Stimulated activated CD4-positive, alpha-beta T cell treated with anti-CD3 and anti-CD28 coated beads, Interleukin-12 subunit alpha, Interleukin-12 subunit beta, amount 100 ng/mL, for 4 hours (primary cell): ENCODE data around the gene TMF1.

Experiments used
- DNase-seq: peaks from one replicate; pipeline ENCODE4 v3.0.0-alpha.2; 2020

TMF1 gene

DNA sequence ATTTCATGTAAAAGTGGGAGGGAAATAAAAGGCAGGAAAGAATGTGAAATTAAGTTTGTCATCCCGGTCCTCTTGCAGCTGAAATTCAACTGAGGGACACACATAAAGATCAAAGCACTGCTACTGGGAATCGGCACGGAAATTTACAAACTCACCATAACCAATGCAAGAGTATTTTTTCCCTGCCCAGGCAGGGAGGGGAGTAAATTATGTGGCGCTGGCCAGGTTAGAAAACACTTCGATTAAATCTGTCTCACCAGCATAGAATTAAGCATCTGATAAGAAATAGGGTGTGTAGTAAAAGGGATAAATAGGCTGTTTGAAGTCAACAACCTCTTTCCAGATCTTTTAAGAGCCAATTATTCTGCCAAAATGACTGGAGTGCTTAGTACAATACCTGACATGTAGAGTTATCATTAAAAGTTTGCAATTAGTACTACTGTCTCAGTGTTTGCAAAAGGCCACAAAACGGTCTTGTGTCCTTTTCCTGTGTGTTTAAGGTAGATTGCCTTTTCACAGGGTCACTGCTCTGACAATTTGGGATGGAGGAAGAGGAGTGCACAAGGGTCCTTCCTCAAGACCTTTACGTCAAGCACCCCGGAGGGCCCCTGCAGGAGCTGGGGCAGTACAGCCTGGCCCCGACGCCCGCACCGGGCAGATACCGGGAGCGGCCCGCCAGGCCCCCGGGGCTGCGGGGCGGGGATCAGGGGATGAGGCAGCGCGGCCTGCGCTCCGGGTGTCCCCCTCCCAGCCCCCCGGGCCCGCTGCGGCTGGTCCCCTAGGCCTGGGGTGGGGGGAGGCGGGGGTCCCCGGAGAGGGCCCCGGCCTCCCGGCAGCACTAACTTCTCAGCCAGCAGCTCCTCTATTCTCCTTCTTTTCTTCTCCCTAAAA, 27.4 kb upstream of the TMF1 start:
- DNase-seq = no peak

- DNase-seq = no peak
Measured at GRCh38 chr3:69072928-69073327, 20.8 kb upstream of the TMF1 start.

DNA sequence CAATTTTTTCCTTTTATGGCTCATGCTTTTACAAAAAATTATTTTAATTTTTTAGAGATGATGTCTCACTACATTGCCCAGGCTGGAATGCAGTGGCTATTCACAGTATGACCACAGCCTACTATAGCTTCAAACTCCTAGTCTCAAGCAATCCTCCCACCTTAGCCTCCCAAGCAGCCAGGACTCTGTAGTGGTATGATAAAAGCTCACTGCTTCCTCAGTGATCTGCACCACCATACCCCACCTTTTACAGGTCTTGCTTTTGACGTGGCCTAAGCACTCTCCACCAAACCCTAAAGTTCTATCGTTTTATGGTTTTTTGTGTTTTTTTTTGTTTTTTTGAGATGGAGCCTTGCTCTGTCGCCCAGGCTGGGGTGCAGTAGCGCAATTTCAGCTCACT, 14.0 kb upstream of the TMF1 start:
- no peak for DNase-seq

DNA sequence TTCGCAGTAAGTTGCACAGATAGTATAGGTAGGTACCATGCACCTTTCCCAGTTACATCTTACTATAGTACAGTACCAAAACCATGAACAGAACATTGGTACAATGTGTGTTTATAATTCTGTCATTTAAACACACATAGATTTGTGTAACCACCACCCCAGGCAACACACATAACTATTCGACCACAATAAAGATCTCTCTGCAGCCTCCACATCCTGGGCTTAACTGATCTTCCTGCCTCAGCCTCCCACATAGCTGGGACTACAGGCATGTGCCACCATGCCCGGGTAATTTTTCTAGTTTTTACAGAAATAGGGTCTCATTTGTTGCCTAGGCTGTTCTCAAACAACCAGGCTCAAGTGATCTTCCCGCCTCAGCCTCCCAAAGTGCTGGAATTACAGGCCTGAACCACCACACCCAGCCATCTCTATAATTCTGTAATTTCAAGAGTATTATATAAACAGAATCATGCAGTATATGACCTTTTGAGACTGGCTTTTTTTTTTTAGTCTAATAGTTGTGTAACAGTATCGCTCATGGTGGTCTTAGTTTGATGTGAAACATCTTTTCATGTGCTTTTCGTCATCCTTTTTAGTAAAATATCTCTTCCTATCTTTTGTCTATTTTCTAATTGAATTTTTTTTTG, 13.3 kb upstream of the TMF1 start:
- no peak for DNase-seq

DNA sequence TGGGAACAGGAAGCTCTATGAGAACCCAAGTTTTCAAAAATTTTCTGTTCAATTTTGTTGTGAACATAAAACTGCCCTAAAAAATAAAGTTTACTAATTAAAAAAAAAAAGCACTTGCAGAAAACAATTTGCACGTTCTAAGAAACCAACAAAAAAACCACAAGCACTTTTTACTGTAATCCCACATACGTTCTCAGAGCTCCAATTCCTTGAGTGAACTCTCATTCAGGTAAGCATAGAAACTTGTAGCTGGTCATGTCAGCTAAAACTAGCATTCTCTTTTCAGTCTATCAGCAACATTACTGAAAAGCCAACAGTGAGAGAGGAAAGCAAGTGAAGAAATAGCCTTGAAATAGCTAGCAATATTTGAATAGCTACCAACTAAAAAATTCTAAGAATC, 11.5 kb upstream of the TMF1 start:
- no peak for DNase-seq

- DNase-seq = no peak
Measured at GRCh38 chr3:69059688-69060087, 7.6 kb upstream of the TMF1 start.

DNA sequence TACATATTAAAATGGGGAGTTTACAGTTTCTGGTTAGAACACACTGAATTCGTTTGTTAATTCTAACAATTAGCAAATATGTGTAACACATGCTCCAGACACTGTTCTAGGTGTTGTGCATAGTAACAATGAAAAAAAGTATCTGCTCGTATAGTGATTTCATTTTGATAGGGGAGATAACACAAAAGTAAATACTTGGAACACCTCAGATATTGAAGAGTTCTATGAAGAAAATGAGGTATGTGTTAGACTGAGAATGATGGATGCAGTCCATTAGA, 6.8 kb upstream of the TMF1 start:
- no peak for DNase-seq

GRCh38 chr3:69058180-69058946, 6.2 kb upstream of the TMF1 start:
- DNase-seq = no peak

DNA sequence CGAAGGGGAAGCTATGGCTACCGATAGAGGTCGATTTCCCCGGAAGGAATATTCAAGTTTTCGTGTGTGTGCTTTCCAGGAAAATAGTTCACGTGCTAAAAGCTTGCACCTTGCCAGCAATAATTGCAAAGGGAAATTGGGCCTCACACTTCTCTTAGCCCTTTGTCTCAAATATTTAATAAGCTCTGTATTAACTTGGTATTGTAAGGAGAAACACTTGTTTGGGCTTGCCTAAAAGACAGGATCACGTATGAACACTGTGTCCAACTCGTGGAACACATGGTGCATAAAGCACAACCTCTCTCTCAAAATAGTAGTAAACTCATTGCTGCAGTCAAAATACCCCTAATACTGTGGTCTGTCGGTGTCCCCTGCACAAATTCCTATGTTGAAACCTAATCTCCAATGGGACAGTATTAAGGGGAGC, 352 bp upstream of the TMF1 start:
- no peak for DNase-seq

DNA sequence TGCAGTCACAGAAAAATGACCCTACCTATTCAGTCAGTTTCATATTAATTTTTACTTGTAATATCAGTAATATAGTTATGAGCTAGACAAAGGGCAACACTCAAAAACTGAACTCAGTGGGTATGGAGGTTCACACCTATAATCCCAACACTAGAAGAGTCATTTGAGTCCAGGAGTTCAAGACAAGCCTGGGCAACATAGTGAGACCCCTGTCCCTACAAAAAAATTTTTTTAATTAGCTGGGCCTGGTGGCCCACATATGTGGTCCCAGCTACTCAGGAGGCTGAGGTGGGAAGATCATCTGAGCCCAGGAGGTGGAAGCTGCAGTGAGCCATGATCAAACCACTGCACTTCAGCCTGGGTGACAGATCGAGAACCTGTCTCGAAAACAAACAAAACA, 3.1 kb downstream of the TMF1 start:
- DNase-seq = no peak

- no peak for DNase-seq
Measured at GRCh38 chr3:69044608-69045007, 7.5 kb downstream of the TMF1 start.

DNA sequence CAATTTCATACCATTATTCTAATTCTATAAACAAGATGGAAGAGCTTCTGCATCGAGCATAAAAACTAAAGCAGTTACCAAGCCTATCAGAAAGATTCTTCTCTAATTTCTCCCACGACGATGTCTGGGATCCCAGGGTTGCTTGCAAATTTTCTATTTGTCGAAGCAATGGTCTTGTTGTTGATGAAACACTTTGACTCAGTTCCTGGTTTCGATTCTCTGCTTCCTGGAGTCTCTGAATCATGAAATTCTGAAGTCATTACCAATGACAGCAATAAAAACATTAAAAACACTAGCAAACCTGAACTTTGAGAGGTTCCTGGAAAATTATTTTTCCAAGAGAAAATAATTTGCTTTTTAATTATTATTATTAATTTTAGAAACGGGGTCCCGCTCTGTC, 18.7 kb downstream of the TMF1 start:
- no peak for DNase-seq

DNA sequence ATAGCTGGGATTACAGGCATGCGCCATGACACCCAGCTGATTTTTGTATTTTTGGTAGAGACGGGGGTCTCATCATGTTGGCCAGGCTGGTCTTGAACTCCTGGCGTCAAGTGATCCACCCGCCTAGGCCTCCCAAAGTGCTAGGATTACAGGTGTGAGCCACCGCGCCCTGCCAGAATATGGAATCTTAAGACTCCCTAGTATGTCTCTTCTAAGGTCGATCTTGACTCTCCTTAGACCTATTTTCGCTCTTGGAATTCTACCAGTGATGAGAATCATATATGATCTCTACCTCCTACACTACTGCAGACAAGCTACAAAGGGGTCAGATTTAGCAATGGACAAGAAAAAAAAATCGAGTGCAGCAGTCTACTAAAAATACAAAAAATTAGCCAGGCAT, 19.4 kb downstream of the TMF1 start:
- DNase-seq = no peak

GRCh38 chr3:69032142-69032541, 20.0 kb downstream of the TMF1 start:
- DNase-seq = no peak

- DNase-seq = no peak
Measured at GRCh38 chr3:69031635-69032034, 20.5 kb downstream of the TMF1 start.

- no peak for DNase-seq
Measured at GRCh38 chr3:69020857-69021256, 31.3 kb downstream of the TMF1 start.

GRCh38 chr3:69020424-69020823, 31.7 kb downstream of the TMF1 start:
- DNase-seq = no peak

DNA sequence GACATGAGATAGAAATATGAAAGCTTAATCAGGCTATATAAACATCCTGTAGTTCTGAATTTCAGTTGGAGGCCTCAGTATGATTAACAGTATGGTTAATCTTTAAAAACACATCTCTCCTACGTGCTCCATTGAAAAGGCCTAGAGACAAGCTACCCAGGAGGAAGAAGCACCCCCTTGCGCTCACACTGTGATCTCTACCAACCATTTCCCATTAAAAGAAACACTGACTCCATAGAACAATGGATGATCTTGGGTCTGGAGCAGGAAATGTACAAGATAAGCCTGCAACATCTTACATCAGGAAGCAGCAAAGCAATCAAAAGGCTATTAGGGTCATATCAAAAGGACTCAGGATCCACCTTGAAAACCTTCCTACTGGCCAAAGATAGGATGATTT, 35.2 kb downstream of the TMF1 start:
- no peak for DNase-seq

DNA sequence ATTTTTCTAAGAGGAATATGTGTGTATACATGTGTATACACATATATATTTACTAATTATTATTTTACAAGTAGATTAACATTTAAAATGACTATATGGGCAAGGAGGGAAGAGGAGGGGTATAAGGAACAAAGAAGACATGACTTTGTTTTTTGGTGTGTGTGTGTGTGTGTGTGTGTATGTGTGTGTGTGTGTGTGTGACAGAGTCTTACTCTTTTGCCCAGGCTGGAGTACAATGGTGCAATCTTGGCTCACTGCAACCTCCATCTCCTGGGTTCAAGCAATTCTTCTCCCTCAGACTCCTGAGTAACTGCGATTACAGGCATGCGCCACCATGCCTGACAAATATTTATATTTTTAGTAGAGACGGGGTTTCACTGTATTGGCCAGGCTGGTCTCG, 36.0 kb downstream of the TMF1 start:
- no peak for DNase-seq

- DNase-seq = no peak
Measured at GRCh38 chr3:69014022-69014580, 38.0 kb downstream of the TMF1 start.

DNA sequence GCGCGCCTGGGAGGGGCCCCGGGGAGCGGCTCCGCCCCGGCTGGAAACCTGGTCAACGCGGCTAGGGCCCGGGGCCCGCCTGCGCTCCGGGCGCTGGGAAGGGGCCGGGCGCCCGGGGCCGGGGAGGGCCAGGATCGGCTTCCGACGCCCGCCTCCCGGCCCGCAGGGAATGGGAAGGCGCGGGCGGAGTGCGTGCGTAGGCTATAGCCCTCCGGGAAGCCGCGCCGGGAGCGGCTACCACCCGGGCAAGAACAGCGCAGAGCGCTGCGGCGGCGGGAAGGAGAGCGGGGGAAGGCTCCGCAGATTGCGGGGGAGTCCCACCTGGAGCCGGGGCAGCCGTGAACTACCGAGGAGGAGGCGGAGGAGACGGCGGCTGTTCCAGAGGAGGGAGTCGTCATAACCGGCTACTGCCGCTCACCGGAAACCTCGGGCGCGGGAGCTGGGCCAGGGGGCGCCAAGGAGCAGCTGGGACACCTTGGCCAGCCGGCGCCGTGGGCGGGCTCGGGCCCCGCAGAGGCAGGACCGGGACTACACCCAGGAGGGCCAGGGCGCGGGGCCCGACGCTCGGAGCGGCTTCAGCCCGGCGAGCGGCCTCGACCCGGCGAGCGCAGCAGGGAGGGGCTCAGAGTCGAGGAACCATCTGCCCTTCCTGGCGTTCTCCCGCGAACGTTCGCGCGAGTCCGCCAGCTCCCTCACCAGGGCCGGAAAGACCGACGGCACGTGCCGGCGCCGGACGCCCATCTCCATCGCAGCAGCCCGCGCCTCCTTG, 38.7 kb downstream of the TMF1 start, which contains the start of gene EOGT:
Gene EOGT, minus strand, starts transcription at position 432 of the 769 bp plus-strand sequence. CDS start 3,838 bp downstream, outside the sequence.
- peak; percentile 82 for DNase-seq

DNA sequence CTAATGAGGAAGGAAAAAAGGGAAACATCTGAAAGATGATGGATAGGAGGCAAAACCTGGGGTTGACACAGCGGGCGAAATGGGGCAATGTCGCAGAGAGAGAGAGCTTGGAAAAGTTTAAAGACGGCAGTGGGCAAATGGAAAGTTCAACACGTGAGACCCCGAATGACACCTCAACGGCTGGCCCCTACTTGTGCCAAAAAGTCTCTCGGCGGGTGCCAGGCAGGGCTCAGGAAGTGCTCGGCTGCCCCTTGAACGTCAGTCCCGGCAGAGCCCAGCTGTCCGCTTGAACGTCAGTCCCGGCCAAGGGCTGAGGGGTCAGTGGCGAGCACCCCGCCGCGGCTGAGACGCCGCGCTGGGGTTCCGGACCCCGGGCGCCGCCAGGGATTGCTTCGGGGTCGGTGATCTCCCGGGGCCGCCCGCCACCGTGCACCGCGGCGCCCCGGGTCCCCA, 39.3 kb downstream of the TMF1 start:
- DNase-seq = no peak
